Prostate gland (tissue), 2 donors: ENCODE data around the gene SORBS2.

Source experiments
- POLR2AphosphoS5 ChIP-seq: sonication (generic); formaldehyde crosslinking; IDR thresholded peaks from one replicate; pipeline ENCODE4 v1.6.1; 2017; ENCODE audit warnings: antibody characterized with exemption
- TF ChIP-seq, protein P1 (sequence below), 4 experiments: fragments of 200-600 bp in 2 of 4; fragments of 450-650 bp in 2 of 4; sonication (generic) in 2 of 4; IDR thresholded peaks; 1 replicate in 3 of 4; 2 replicates in 1 of 4; pipeline ENCODE4 v1.5.1; 2016 to 2019; ENCODE audit warnings: antibody characterized with exemption in 4 of 4, mild to moderate bottlenecking in 2 of 4, moderate library complexity in 2 of 4

- no peak for TF ChIP-seq POLR2AphosphoS5
- TF ChIP-seq, protein P1, sequence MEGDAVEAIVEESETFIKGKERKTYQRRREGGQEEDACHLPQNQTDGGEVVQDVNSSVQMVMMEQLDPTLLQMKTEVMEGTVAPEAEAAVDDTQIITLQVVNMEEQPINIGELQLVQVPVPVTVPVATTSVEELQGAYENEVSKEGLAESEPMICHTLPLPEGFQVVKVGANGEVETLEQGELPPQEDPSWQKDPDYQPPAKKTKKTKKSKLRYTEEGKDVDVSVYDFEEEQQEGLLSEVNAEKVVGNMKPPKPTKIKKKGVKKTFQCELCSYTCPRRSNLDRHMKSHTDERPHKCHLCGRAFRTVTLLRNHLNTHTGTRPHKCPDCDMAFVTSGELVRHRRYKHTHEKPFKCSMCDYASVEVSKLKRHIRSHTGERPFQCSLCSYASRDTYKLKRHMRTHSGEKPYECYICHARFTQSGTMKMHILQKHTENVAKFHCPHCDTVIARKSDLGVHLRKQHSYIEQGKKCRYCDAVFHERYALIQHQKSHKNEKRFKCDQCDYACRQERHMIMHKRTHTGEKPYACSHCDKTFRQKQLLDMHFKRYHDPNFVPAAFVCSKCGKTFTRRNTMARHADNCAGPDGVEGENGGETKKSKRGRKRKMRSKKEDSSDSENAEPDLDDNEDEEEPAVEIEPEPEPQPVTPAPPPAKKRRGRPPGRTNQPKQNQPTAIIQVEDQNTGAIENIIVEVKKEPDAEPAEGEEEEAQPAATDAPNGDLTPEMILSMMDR (IDR thresholded peaks at IDR 0.05) = no peak
These were observed 26.1 kb upstream of the SORBS2 start for GRCh38 chr4:185838104-185838452.
